CD4-positive, alpha-beta T cell treated with Interferon gamma for 1 hour (primary cell): ENCODE results near the gene UNC13A.
"Not testable (repeated sequence)": the region's sequence is repeated elsewhere in the genome, so short reads cannot be mapped to it uniquely, and the experiment has no call there.

Source experiments
- DNase-seq: peaks from one replicate; pipeline ENCODE4 v3.0.0-alpha.2; 2020

Gene UNC13A

DNA sequence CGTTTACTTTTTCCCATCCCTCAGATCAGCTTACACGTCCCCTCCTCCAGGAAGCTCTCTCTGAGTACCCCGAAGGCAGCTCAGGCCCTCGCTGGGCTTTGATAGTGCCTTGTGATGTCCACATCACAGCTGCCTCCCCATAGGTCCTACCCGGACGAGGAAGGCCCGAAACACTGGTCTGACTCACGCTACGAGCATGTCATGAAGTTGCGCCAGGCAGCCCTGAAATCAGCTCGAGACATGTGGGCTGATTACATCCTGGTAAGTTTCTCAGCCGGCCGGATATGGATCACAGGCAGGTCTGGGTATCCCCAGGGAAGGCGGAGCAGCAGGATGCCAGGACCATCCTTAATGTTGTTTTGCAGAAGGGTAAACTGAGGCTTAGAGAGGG, 128.0 kb downstream of the UNC13A start:
- peak; percentile 52 for DNase-seq

DNA sequence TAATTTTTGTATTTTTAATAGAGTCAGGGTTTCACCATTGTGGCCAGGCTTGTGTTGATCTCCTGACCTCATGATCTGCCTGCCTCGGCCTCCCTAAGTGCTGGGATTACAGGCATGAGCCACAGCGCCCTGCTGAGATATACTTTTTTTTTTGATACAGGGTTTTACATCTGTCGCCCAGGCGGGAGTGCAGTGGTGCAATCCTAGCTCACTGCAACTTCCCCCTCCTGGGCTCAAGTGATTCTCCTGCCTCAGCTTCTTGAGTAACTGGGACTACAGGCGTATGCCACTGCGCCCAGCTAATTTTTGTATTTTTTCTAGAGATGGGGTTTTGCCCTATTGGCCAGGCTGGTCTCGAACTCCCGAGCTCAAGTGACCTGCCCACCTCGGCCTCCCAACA, 130.7 kb downstream of the UNC13A start:
- peak; percentile 42 for DNase-seq

DNA sequence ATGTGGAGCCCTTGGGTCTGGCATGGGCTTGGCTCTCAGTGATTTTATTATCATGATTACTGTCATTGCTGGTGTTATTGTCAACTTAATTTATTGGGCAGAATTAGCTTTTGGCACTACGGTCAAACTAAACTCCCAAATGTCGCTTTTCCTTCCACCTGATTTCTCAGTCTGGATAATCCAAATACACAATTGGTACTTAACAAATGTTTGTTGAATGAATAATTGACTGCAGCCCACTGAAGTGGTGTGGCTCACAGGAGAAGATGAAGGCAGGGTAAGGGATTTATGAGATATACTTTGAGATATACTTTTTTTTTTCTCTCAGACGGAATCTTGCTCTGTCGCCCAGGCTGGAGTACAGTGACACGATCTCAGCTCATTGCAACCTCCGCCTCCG, 131.2 kb downstream of the UNC13A start:
- DNase-seq, result no peak

DNA sequence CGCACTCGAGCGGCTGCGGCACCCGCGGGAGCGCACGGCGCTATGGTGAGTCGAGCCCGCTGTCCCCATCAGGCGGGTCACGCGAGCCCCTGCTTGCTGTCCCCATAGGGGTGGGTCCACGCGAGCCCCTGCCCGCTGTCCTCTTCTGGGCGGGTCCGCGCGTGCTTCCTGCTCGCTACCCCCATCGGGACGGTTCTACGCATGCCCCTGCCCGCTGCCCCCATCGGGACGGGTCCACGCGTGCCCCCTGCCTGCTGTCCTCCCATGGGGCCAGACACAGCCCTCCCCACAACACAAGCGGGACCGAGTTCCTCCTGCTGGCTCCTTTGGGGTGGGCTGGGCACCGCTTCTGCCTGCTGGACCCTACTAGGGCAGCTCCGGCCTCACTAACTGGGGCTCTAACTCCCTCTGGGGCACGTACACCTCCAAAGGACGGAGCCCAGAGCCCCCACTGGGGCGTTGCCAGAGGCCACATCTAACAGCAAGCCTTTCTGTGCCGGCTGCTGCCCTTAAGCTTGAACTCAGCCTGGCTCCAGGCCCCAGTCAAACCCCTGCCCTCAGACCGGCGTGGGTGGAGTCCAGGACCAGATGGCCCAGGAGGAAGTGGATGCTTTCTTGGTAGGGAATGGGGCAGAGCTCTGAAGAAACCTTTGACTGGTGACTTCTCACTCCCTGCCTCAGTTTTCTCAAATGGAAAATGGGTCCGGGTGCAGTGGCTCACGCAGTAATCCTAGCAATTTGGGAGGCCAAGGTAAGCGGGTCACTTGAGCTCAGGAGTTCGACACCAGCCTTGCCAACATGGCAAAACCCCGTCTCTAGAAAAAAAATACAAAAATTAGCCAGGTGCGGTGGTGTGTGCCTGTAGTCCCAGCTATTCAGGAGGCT, 132.0 kb downstream of the UNC13A start:
- DNase-seq, result peak; percentile 36

DNA sequence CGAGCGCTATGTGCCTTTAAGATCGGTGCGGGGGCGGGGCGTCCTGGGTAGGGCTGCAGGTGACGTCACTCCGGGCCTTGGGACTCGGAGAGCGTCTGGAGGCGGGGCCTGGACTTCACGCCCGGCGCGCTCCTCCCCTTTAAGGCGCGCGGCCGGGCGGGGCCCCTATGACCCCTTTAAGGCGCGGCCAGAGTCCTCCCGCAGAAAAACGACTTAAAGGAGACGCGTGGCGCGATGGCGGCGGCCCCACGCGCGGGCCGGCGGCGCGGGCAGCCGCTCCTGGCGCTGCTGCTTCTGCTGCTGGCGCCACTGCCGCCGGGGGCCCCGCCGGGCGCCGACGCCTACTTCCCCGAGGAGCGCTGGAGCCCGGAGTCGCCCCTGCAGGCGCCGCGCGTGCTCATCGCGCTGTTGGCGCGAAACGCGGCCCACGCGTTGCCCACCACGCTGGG, 132.7 kb downstream of the UNC13A start, which contains the start of gene COLGALT1:
Gene COLGALT1 (plus strand): TSS at position 170 of the 449 bp plus-strand sequence. CDS start 65 bp downstream, at position 235.
- peak; percentile 97 for DNase-seq

DNA sequence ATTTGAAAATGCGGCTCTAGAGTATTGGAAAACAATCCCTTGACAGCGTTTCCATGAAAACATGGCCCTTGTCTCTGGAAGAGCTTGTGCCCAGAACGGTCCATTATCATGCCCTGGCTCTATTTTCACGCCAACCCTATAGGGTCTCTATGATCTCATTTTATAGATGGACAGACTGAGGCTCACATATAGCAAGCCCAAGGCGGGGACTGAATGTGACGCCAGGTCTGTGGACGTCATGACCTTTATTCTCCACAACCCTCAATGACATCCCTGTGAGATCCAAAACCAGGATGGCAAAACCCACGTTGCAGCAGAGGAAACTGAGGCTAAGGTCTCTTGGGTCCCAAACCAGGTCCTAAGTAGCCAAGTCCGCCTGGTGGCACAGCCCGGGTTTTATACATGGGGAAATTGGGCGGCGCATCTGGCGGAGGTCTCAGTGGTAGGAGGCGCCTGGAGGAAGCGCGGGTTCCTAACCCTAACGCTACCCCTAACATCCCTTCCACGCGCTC, 133.1 kb downstream of the UNC13A start:
- DNase-seq, result no peak

DNA sequence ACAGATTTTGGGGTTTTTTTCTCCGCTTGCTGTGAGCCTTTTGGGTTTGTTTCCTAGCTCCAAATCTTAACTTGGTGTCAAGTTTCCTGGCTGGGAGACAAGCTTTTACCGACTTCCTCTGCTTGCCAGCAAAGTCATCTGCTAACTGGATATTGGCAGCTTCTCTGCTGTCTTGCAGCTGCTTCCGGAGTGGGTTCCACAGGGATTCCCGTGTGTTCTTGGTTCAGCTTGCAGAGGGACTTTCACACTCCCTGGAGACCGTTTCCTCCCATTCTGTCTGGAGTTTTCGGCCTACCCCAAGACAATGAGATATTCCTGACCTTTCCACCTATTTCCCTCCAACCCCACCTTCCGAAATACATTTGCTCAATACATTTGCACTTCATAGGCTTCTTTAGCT, 134.9 kb downstream of the UNC13A start:
- DNase-seq, result no peak

DNA sequence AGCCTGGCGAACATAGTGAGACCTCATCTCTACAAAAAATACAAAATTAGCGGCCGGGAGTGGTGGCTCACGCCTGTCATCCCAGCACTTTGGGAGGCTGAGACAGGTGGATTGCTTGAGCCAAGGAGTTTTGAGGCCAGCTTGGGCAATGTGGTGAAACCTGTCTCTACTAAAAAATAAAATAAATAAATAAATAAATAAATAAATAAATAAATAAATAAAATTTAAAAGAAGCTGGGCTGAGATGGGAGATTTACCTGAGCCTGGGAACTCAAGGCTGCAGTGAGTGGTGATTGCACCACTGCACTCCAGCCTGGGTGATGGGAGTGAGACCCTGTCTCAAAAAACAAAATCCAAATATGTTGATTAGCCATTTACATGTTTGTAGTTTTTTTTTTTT, 135.4 kb downstream of the UNC13A start:
- DNase-seq, result not testable (repeated sequence)
